SU-DHL-6 (cell line): ENCODE results near the gene OSBPL7.

Experiments used
- CTCF ChIP-seq: fragments of 200-600 bp; sonication (generic); IDR thresholded peaks from one replicate; pipeline ENCODE4 v1.5.1; 2017; ENCODE audit warnings: antibody characterized with exemption, mild to moderate bottlenecking, low read length, moderate library complexity; ENCODE audit not compliant: insufficient read depth, poor library complexity, severe bottlenecking
- EZH2phosphoT487 ChIP-seq: fragments of 200-600 bp; sonication (generic), shearing (Covaris generic); conservative IDR thresholded peaks from 2 replicates; pipeline ENCODE4 v1.6.1; 2018; ENCODE audit warnings: mild to moderate bottlenecking, antibody characterized with exemption, low read length, moderate library complexity, mixed read lengths

- TF ChIP-seq CTCF (no peak), EZH2phosphoT487 (no peak)
Observed at GRCh38 chr17:47867813-47868533, 46.4 kb upstream of the OSBPL7 start.
